B cell (primary cell): ENCODE results near the gene KLHL25. TPM values are rescaled to one million over a fixed set of nuclear protein-coding genes. Genes with fewer than 3 reads are reported as not detected.

ENCODE experiments used
- ATAC-seq: fragments of 200-7000 bp; cut with Tn5 transposase; one replicate; pipeline ENCODE4 v1.10.0; 2021; ENCODE audit warnings: low read depth, mild to moderate bottlenecking, moderate number of reproducible peaks, moderate library complexity
- CTCF ChIA-PET: fragments of 350-600 bp; sonication (Branson Sonifier 250); formaldehyde crosslinking; loops from one replicate; lab custom pipeline; 2021; ENCODE audit warnings: antibody characterized with exemption, inconsistent platforms; lab: Charles Lee
- POLR2A ChIA-PET: fragments of 350-600 bp; sonication (Branson Sonifier 250); formaldehyde crosslinking; loops from one replicate; lab custom pipeline; 2021; ENCODE audit warnings: antibody characterized with exemption; lab: Charles Lee
- DNase-seq: peaks from one replicate; pipeline ENCODE4 v3.0.0; 2013
- H2AFZ ChIP-seq: 2 replicates; pipeline ENCODE4 v1.6.1; 2012; ENCODE audit warnings: mild to moderate bottlenecking, low read depth, low read length; ENCODE audit not compliant: insufficient read depth, poor library complexity, severe bottlenecking
- H3K27ac ChIP-seq, 2 donors: 1 replicate in 1 of 2; 2 replicates in 1 of 2; pipeline ENCODE4 v1.5.1; 2012 to 2013; ENCODE audit warnings: low read length in 2 of 2, mild to moderate bottlenecking in 2 of 2, moderate library complexity in 1 of 2
- H3K27me3 ChIP-seq, 4 experiments: fragments of 200-600 bp in 1 of 4; sonication (generic) in 1 of 4; replicated peaks in 1 of 4; 1 replicate in 2 of 4; 2 replicates in 2 of 4; pipeline versions ENCODE4 v1.6.1 to v1.7.0; 2013 to 2016; ENCODE audit warnings: low read length in 3 of 4, mild to moderate bottlenecking in 2 of 4, mixed read lengths in 1 of 4, moderate library complexity in 1 of 4; ENCODE audit not compliant: insufficient read depth in 4 of 4, control insufficient read depth in 3 of 4; ENCODE audit errors: control extremely low read depth in 1 of 4
- H3K36me3 ChIP-seq, 2 experiments: replicated peaks in 1 of 2; 1 replicate in 1 of 2; 2 replicates in 1 of 2; pipeline versions ENCODE4 v1.6.1 to v1.7.1; 2013; ENCODE audit warnings: low read length in 1 of 2; ENCODE audit not compliant: insufficient read depth in 2 of 2, control insufficient read depth in 1 of 2; ENCODE audit errors: control extremely low read depth in 1 of 2, extremely low read depth in 1 of 2
- H3K4me1 ChIP-seq, 2 donors: fragments of 200-600 bp in 1 of 2; sonication (generic) in 1 of 2; 1 replicate in 1 of 2; 2 replicates in 1 of 2; pipeline versions ENCODE4 v1.5.1 to v1.6.1; 2013 to 2017; ENCODE audit warnings: low read length in 2 of 2; ENCODE audit not compliant: control insufficient read depth in 2 of 2, insufficient read depth in 2 of 2
- H3K4me2 ChIP-seq: replicated peaks from 2 replicates; pipeline ENCODE3; 2012; ENCODE audit warnings: mild to moderate bottlenecking, low read depth, low read length; ENCODE audit not compliant: poor library complexity, severe bottlenecking
- H3K4me3 ChIP-seq, 5 experiments: fragments of 200-600 bp in 1 of 5; sonication (generic) in 1 of 5; 1 replicate in 3 of 5; 2 replicates in 2 of 5; pipeline versions ENCODE4 v1.5.1 to v1.7.0; 2011 to 2016; ENCODE audit warnings: low read length in 4 of 5, mild to moderate bottlenecking in 4 of 5, low read depth in 2 of 5, control low read depth in 1 of 5, moderate library complexity in 1 of 5; ENCODE audit not compliant: insufficient read depth in 1 of 5; ENCODE audit errors: control extremely low read depth in 1 of 5, extremely low read depth in 1 of 5
- H3K79me2 ChIP-seq: fragments of 200-600 bp; sonication (generic); one replicate; pipeline ENCODE4 v1.6.0; 2016; ENCODE audit warnings: low read length; ENCODE audit not compliant: control insufficient read depth, insufficient read depth
- H3K9ac ChIP-seq: fragments of 200-600 bp; sonication (generic); 2 replicates; pipeline ENCODE4 v1.6.1; 2017; ENCODE audit warnings: mild to moderate bottlenecking, low read length, moderate library complexity
- H3K9me3 ChIP-seq, 3 donors: one replicate each; pipeline versions ENCODE4 v1.6.1 to v1.7.1; 2013; ENCODE audit warnings: low read length in 2 of 3; ENCODE audit not compliant: control insufficient read depth in 2 of 3, insufficient read depth in 1 of 3; ENCODE audit errors: control extremely low read depth in 1 of 3
- H4K20me1 ChIP-seq: 2 replicates; pipeline ENCODE4 v1.6.0; 2012; ENCODE audit warnings: mild to moderate bottlenecking, low read length; ENCODE audit not compliant: insufficient read depth, control insufficient read depth, poor library complexity, severe bottlenecking
- H3K27ac Mint-ChIP-seq: one replicate; pipeline ENCODE4 v1.8.0; 2021; ENCODE audit warnings: mixed read lengths
- H3K27me3 Mint-ChIP-seq: one replicate; pipeline ENCODE4 v1.8.0; 2021; ENCODE audit warnings: mixed read lengths
- H3K4me1 Mint-ChIP-seq: one replicate; pipeline ENCODE4 v1.8.0; 2021; ENCODE audit warnings: mixed read lengths
- H3K4me3 Mint-ChIP-seq: one replicate; pipeline ENCODE4 v1.8.0; 2021; ENCODE audit warnings: mixed read lengths
- H3K9me3 Mint-ChIP-seq: one replicate; pipeline ENCODE4 v1.8.0; 2022; ENCODE audit warnings: mixed read lengths; ENCODE audit not compliant: insufficient read depth
- EZH2 ChIP-seq: IDR thresholded peaks from 2 replicates; pipeline ENCODE4 v1.6.1; 2012; ENCODE audit warnings: borderline replicate concordance, low read depth, mild to moderate bottlenecking, moderate library complexity, low read length; ENCODE audit not compliant: insufficient read depth, poor library complexity, severe bottlenecking
- WGBS: methylation state at CpG from one replicate; pipeline ENCODE4 v1.1.5; 2013; ENCODE audit warnings: missing lambda C conversion rate; ENCODE audit not compliant: insufficient coverage; 5-methylcytosine and 5-hydroxymethylcytosine counted together
- intact Hi-C: fragments of 100-400 bp; cut with micrococcal nuclease; formaldehyde crosslinking; loops from one replicate; pipeline ENCODE4 v1.10.0; 2022
- polyA plus RNA-seq: library from polyadenylated mRNA; depleted of rRNA; stranded (reverse); fragments of >200 nt; gene quantifications from 2 replicates; pipeline ENCODE4 v1.2.3, GENCODE V29; 2012
- total RNA-seq, 2 donors: library from RNA; stranded (reverse); fragments of 120-200 nt in 1 of 2; gene quantifications; 1 replicate in 1 of 2; 2 replicates in 1 of 2; pipeline versions ENCODE4 v1.2.3 to v1.2.4, GENCODE V29; 2013 to 2022
- TF ChIP-seq, protein P1 (sequence below): fragments of 200-600 bp; IDR thresholded peaks from one replicate; pipeline ENCODE4 v1.8.0; 2022; ENCODE audit warnings: antibody characterized with exemption, mild to moderate bottlenecking

The KLHL25 gene
- total and polyA plus RNA-seq, 2 donors (not counting 1 experiment from before 2014, with no cell fraction given): 1.1 to 3.3 TPM

DNA sequence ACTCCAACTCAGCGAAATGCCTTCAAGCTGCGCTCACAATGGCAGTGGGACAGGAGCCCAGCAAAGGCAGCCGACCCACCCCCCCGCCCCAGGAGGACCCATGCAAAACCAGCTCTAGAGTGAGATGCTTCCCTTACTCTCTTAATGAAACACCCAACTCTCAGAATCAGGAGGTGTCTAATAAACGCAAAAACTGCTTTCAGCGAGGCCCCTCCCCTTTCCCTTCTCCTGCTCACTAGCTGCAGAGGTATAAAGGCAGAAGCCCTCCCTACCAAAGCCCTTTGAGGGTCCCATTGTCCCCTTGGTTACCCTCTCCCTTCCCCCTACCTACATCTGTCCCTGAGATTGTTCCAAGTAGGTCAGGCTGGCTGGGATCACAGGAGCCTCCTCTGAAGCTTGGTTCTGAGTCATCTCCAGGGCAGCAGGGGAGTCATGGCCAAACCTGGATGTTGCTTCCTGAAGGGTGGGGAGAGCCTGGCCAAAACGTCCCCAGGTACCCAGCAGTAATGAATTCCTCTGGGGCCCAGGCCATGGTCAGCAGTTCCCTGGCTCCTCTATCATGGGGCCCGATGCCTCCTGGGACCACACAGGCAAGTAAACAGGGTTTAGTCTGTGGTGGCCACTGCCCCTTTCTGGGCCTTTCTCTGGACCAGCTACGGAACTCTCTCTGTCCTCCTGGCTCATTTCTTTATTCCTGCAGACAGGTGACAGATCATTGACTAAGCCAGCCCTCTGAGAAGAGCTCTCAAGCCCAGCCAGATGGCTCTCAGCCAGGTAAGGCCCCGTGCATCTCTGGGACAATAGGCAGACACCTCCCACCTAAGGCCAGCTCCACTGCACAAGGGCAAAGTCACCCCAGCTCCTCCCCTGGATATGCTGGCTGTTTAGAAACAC is 8.6 kb downstream of the KLHL25 start:
- intact Hi-C loops: no loop called here
- H3K9me3 Mint-ChIP-seq: no peaks in the 10 kb centered on the region
- no peak overlapping the region for H3K9ac ChIP-seq
- ChIA-PET POLR2A (no interaction called here), CTCF (interaction anchor here (0.8 kb wide), 1 partner anchor 36 kb away, joined by 4 read pairs; no protein-coding TSS in a partner anchor)
- no peak overlapping the region for H3K4me3 Mint-ChIP-seq
- no peaks in the 10 kb centered on the region for H3K79me2 ChIP-seq
- H3K4me1 Mint-ChIP-seq: peaks cover 11% of the 10 kb centered on the region
- H3K27me3 Mint-ChIP-seq: no peaks in the 10 kb centered on the region
- 72% methylated on average over 8 of the region's 10 CpGs for WGBS
- no peaks in the 10 kb centered on the region for H3K9me3 ChIP-seq
- no peak overlapping the region for H3K4me2 ChIP-seq
- no peaks in the 10 kb centered on the region for H3K36me3 ChIP-seq
- no peak overlapping the region for H3K27ac Mint-ChIP-seq
- peaks cover 4 to 10% of the 10 kb centered on the region in 2 donors for H3K4me1 ChIP-seq
- no peak for TF ChIP-seq EZH2
- TF ChIP-seq, protein P1, sequence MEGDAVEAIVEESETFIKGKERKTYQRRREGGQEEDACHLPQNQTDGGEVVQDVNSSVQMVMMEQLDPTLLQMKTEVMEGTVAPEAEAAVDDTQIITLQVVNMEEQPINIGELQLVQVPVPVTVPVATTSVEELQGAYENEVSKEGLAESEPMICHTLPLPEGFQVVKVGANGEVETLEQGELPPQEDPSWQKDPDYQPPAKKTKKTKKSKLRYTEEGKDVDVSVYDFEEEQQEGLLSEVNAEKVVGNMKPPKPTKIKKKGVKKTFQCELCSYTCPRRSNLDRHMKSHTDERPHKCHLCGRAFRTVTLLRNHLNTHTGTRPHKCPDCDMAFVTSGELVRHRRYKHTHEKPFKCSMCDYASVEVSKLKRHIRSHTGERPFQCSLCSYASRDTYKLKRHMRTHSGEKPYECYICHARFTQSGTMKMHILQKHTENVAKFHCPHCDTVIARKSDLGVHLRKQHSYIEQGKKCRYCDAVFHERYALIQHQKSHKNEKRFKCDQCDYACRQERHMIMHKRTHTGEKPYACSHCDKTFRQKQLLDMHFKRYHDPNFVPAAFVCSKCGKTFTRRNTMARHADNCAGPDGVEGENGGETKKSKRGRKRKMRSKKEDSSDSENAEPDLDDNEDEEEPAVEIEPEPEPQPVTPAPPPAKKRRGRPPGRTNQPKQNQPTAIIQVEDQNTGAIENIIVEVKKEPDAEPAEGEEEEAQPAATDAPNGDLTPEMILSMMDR: no peak
- H3K27me3 ChIP-seq: no peaks in the 10 kb centered on the region
- H3K27ac ChIP-seq: no peak overlapping the region
- no peaks in the 10 kb centered on the region for H4K20me1 ChIP-seq
- H2AFZ ChIP-seq: peak overlapping the region; percentile 50
- ATAC-seq (no peak), DNase-seq (no peak)
- no peak overlapping the region for H3K4me3 ChIP-seq

- Histone ChIP-seq H3K27me3 (no peaks in the 10 kb centered on the region), H3K27ac (no peak overlapping the region), H3K9ac (no peak overlapping the region), H3K79me2 (no peaks in the 10 kb centered on the region), H2AFZ (no peak overlapping the region), H3K4me3 (no peak overlapping the region), H3K4me2 (no peak overlapping the region), H3K9me3 (no peaks in the 10 kb centered on the region), H3K36me3 (no peaks in the 10 kb centered on the region), H4K20me1 (no peaks in the 10 kb centered on the region), H3K4me1 (peaks cover 4 to 10% of the 10 kb centered on the region in 2 donors)
- H3K27ac Mint-ChIP-seq: no peak overlapping the region
- intact Hi-C loops: no loop called here
- DNase-seq: no peak
- 94% methylated on average over 6 of the region's 6 CpGs for WGBS
- H3K4me3 Mint-ChIP-seq: no peak overlapping the region
- ChIA-PET CTCF (no interaction called here), POLR2A (no interaction called here)
- no peak for TF ChIP-seq EZH2
- TF ChIP-seq, protein P1: no peak
- no peaks in the 10 kb centered on the region for H3K9me3 Mint-ChIP-seq
- peaks cover 11% of the 10 kb centered on the region for H3K4me1 Mint-ChIP-seq
- no peaks in the 10 kb centered on the region for H3K27me3 Mint-ChIP-seq
- ATAC-seq: no peak
These were observed 12.7 kb downstream of the KLHL25 start for GRCh38 chr15:85782064-85782463.
